ENCODE results near the gene TLR8. TPM values are rescaled to one million over a fixed set of nuclear protein-coding genes. Genes with fewer than 3 reads are reported as not detected.
A peak's percentile ranks its signal among the peaks of the same experiment; 100 is the strongest.

The TLR8 gene
- total and polyA plus RNA-seq, 2 donors from 2014 or later = 3.1 TPM; not detected in 1

- no peaks in the 10 kb centered on the region for H3K36me3 ChIP-seq (ENCODE audit: control insufficient read depth in 2 of 3, insufficient read depth in 3 of 3, low read length in 3 of 3)
- no peaks in the 10 kb centered on the region for H3K9me3 ChIP-seq (ENCODE audit: control insufficient read depth in 2 of 3, insufficient read depth in 1 of 3, low read length in 3 of 3)
- no peaks in the 10 kb centered on the region for H3K27me3 ChIP-seq (ENCODE audit: control insufficient read depth, insufficient read depth, low read length)
- intact Hi-C loops (cut with DNase I) = loop anchor here (10.0 kb wide), 1 partner anchor 76 kb away; no protein-coding TSS in a partner anchor
- no peaks in the 10 kb centered on the region for H3K4me1 ChIP-seq (ENCODE audit: control insufficient read depth in 2 of 3, insufficient read depth in 2 of 3, low read depth in 1 of 3, low read length in 3 of 3)
- DNase-seq = peak in 2 of 5 donors; percentile 7 to 25
- H3K4me3 ChIP-seq (ENCODE audit: low read length in 3 of 3) = no peak overlapping the region
- peak; percentile 50 for FAIRE-seq
- H3K9ac ChIP-seq (ENCODE audit: low read length in 3 of 3) = no peak overlapping the region
- TF ChIP-seq, protein P1, sequence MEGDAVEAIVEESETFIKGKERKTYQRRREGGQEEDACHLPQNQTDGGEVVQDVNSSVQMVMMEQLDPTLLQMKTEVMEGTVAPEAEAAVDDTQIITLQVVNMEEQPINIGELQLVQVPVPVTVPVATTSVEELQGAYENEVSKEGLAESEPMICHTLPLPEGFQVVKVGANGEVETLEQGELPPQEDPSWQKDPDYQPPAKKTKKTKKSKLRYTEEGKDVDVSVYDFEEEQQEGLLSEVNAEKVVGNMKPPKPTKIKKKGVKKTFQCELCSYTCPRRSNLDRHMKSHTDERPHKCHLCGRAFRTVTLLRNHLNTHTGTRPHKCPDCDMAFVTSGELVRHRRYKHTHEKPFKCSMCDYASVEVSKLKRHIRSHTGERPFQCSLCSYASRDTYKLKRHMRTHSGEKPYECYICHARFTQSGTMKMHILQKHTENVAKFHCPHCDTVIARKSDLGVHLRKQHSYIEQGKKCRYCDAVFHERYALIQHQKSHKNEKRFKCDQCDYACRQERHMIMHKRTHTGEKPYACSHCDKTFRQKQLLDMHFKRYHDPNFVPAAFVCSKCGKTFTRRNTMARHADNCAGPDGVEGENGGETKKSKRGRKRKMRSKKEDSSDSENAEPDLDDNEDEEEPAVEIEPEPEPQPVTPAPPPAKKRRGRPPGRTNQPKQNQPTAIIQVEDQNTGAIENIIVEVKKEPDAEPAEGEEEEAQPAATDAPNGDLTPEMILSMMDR (IDR thresholded peaks at IDR 0.05; ENCODE audit: borderline replicate concordance, extremely low read depth, insufficient read depth) = no peak
- H3K27ac ChIP-seq (ENCODE audit: low read depth in 2 of 2, low read length in 2 of 2) = no peak overlapping the region
Observed at GRCh38 chrX:12890467-12890866, 16.0 kb upstream of the TLR8 start.

GRCh38 chrX:12891171-12891570 lies 15.2 kb upstream of the TLR8 start:
- H3K9ac ChIP-seq (ENCODE audit: low read length in 3 of 3) = no peak overlapping the region
- no peaks in the 10 kb centered on the region for H3K36me3 ChIP-seq (ENCODE audit: control insufficient read depth in 2 of 3, insufficient read depth in 3 of 3, low read length in 3 of 3)
- DNase-seq = no peak
- no peaks in the 10 kb centered on the region for H3K4me1 ChIP-seq (ENCODE audit: control insufficient read depth in 2 of 3, insufficient read depth in 2 of 3, low read depth in 1 of 3, low read length in 3 of 3)
- TF ChIP-seq, protein P1 (IDR thresholded peaks at IDR 0.05; ENCODE audit: borderline replicate concordance, extremely low read depth, insufficient read depth) = no peak
- no peak overlapping the region for H3K27ac ChIP-seq (ENCODE audit: low read depth in 2 of 2, low read length in 2 of 2)
- H3K4me3 ChIP-seq (ENCODE audit: low read length in 3 of 3) = no peak overlapping the region
- no peaks in the 10 kb centered on the region for H3K9me3 ChIP-seq (ENCODE audit: control insufficient read depth in 2 of 3, insufficient read depth in 1 of 3, low read length in 3 of 3)
- no peak for FAIRE-seq
- no peaks in the 10 kb centered on the region for H3K27me3 ChIP-seq (ENCODE audit: control insufficient read depth, insufficient read depth, low read length)
- intact Hi-C loops (cut with DNase I) = loop anchor here (10.0 kb wide), 1 partner anchor 76 kb away; no protein-coding TSS in a partner anchor

DNA sequence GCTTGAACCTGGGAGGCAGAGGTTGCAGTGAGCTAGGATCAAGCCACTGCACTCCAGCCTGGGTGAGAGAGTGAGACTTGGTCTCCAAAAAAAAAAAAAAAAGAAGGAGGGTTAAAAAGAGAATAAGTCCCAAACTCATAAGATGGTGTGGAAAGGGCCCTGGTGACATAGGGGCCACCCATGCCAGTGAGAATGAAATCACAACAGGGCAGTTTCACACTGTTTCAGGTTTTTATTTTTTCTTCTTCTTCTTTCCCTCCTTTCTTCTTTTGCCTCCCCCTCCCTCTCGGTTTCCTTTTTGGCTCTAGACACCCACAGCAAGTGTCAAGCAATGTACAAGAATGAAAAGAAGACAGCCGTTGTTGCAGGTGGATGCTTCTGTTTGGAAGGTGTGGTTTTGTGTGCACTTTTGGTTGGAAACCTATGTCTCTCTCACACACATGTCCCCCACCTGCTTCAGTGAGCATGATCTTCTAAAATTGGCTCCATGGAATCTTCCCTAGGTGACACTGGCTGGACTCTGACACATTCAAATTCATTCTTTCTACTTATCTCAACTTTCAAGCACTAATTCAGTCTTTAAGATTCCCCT lies 14.4 kb upstream of the TLR8 start:
- no peak overlapping the region for H3K4me3 ChIP-seq (ENCODE audit: low read length in 3 of 3)
- DNase-seq (no peak), FAIRE-seq (no peak)
- H3K9ac ChIP-seq (ENCODE audit: low read length in 3 of 3) = no peak overlapping the region
- TF ChIP-seq, protein P1 (IDR thresholded peaks at IDR 0.05; ENCODE audit: borderline replicate concordance, extremely low read depth, insufficient read depth) = no peak
- H3K9me3 ChIP-seq (ENCODE audit: control insufficient read depth in 2 of 3, insufficient read depth in 1 of 3, low read length in 3 of 3) = no peaks in the 10 kb centered on the region
- no peak overlapping the region for H3K27ac ChIP-seq (ENCODE audit: low read depth in 2 of 2, low read length in 2 of 2)
- no peaks in the 10 kb centered on the region for H3K27me3 ChIP-seq (ENCODE audit: control insufficient read depth, insufficient read depth, low read length)
- H3K36me3 ChIP-seq (ENCODE audit: control insufficient read depth in 2 of 3, insufficient read depth in 3 of 3, low read length in 3 of 3) = no peaks in the 10 kb centered on the region
- no peaks in the 10 kb centered on the region for H3K4me1 ChIP-seq (ENCODE audit: control insufficient read depth in 2 of 3, insufficient read depth in 2 of 3, low read depth in 1 of 3, low read length in 3 of 3)
- intact Hi-C loops (cut with DNase I) = loop anchor here (10.0 kb wide), 1 partner anchor 77 kb away; no protein-coding TSS in a partner anchor
